ENCODE results near the gene CADM3. TPM values are rescaled to one million over a fixed set of nuclear protein-coding genes. Genes with fewer than 3 reads are reported as not detected.

The CADM3 gene
- total RNA-seq, 1 experiment from 2014 or later: 0.28 TPM

DNA sequence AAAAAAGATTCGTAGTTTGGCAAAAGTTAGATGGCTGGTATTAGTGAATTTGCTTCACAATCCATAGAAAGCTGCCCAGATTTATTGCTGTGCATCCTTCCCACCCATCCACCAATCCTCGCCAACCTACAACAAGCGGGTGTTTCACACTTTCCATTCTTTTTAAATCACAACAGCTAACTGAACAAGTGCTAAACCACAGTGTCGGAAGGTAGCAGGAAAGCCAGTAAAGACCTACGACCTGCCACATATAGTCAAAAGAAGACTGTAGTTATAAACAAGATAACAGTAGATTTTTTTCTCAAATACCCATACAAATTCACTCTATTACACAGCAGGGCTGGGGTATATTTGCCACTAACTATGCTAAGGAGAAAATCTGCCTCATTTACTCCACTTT is 47.8 kb upstream of the CADM3 start:
- Histone ChIP-seq H3K4me3 (ENCODE audit: low read depth in 2 of 2, low read length in 2 of 2) (no peak overlapping the region), H3K27me3 (ENCODE audit: control insufficient read depth, insufficient read depth, low read length) (peaks cover 2% of the 10 kb centered on the region; the same call in 1 of the 2 replicates), H3K9me3 (ENCODE audit: control insufficient read depth, insufficient read depth, low read depth, low read length) (no peaks in the 10 kb centered on the region), H3K27ac (ENCODE audit: low read length) (no peak overlapping the region), H3K4me1 (ENCODE audit: control insufficient read depth, insufficient read depth, low read length) (no peaks in the 10 kb centered on the region), H3K36me3 (ENCODE audit: control insufficient read depth, insufficient read depth, low read length) (no peaks in the 10 kb centered on the region)
- no peak for TF ChIP-seq SIN3A (IDR thresholded peaks at IDR 0.05; ENCODE audit: borderline replicate concordance, insufficient read depth, low read depth, low read length)
- no peak for TF ChIP-seq POLR2AphosphoS5 (IDR thresholded peaks at IDR 0.05; ENCODE audit: low read depth, low read length)
- TF ChIP-seq, protein P1, sequence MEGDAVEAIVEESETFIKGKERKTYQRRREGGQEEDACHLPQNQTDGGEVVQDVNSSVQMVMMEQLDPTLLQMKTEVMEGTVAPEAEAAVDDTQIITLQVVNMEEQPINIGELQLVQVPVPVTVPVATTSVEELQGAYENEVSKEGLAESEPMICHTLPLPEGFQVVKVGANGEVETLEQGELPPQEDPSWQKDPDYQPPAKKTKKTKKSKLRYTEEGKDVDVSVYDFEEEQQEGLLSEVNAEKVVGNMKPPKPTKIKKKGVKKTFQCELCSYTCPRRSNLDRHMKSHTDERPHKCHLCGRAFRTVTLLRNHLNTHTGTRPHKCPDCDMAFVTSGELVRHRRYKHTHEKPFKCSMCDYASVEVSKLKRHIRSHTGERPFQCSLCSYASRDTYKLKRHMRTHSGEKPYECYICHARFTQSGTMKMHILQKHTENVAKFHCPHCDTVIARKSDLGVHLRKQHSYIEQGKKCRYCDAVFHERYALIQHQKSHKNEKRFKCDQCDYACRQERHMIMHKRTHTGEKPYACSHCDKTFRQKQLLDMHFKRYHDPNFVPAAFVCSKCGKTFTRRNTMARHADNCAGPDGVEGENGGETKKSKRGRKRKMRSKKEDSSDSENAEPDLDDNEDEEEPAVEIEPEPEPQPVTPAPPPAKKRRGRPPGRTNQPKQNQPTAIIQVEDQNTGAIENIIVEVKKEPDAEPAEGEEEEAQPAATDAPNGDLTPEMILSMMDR (IDR thresholded peaks at IDR 0.05): no peak
- no peak for TF ChIP-seq TCF7L2 (IDR thresholded peaks at IDR 0.05; ENCODE audit: low read depth, low read length)
- no peak for DNase-seq (ENCODE audit: low read depth, low spot score)
- no peak for ATAC-seq
- BruUV-seq (replicated peaks): no TSS peak
- POLR2A ChIA-PET: no interaction called here
- CTCF ChIA-PET: no interaction called here
- in situ Hi-C loops (cut with HindIII; ENCODE audit: low pct_unique_long_range_greater_than_20kb, low sequenced_read_pairs): no loop called here
- intact Hi-C loops (cut with micrococcal nuclease; ENCODE audit: unreplicated experiment): no loop called here

- in situ Hi-C loops (cut with HindIII; ENCODE audit: low pct_unique_long_range_greater_than_20kb, low sequenced_read_pairs) (no loop called here), intact Hi-C loops (cut with micrococcal nuclease; ENCODE audit: unreplicated experiment) (loop anchor here (2.0 kb wide), 1 partner anchor 78 kb away; no protein-coding TSS in a partner anchor)
- ATAC-seq: peak; percentile 82
- H3K4me1 ChIP-seq (ENCODE audit: control insufficient read depth, insufficient read depth, low read length): no peaks in the 10 kb centered on the region
- TF ChIP-seq, protein P2, sequence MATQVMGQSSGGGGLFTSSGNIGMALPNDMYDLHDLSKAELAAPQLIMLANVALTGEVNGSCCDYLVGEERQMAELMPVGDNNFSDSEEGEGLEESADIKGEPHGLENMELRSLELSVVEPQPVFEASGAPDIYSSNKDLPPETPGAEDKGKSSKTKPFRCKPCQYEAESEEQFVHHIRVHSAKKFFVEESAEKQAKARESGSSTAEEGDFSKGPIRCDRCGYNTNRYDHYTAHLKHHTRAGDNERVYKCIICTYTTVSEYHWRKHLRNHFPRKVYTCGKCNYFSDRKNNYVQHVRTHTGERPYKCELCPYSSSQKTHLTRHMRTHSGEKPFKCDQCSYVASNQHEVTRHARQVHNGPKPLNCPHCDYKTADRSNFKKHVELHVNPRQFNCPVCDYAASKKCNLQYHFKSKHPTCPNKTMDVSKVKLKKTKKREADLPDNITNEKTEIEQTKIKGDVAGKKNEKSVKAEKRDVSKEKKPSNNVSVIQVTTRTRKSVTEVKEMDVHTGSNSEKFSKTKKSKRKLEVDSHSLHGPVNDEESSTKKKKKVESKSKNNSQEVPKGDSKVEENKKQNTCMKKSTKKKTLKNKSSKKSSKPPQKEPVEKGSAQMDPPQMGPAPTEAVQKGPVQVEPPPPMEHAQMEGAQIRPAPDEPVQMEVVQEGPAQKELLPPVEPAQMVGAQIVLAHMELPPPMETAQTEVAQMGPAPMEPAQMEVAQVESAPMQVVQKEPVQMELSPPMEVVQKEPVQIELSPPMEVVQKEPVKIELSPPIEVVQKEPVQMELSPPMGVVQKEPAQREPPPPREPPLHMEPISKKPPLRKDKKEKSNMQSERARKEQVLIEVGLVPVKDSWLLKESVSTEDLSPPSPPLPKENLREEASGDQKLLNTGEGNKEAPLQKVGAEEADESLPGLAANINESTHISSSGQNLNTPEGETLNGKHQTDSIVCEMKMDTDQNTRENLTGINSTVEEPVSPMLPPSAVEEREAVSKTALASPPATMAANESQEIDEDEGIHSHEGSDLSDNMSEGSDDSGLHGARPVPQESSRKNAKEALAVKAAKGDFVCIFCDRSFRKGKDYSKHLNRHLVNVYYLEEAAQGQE (IDR thresholded peaks at IDR 0.05; ENCODE audit: insufficient read depth in 1 of 2, low read depth in 2 of 2, low read length in 1 of 2): no peak
- TF ChIP-seq, protein P1 (IDR thresholded peaks at IDR 0.05): peak; percentile 91
- no peak overlapping the region for H3K4me3 ChIP-seq (ENCODE audit: low read depth in 2 of 2, low read length in 2 of 2)
- ChIA-PET CTCF (interaction anchor here (0.7 to 1.3 kb wide), 5 partner anchors 42 to 83 kb away, joined by 3 to 12 read pairs (median 9); no protein-coding TSS in a partner anchor), POLR2A (interaction anchor here (0.6 to 0.7 kb wide), 2 partner anchors 81 to 792 kb away, joined by 3 to 9 read pairs; no protein-coding TSS in a partner anchor)
- H3K27me3 ChIP-seq (ENCODE audit: control insufficient read depth, insufficient read depth, low read length): peaks cover 10% of the 10 kb centered on the region; the same call in 1 of the 2 replicates
- no peak overlapping the region for H3K27ac ChIP-seq (ENCODE audit: low read length)
- DNase-seq (ENCODE audit: low read depth, low spot score): peak; percentile 36
- BruUV-seq (replicated peaks): no TSS peak
- H3K36me3 ChIP-seq (ENCODE audit: control insufficient read depth, insufficient read depth, low read length): no peaks in the 10 kb centered on the region
- no peaks in the 10 kb centered on the region for H3K9me3 ChIP-seq (ENCODE audit: control insufficient read depth, insufficient read depth, low read depth, low read length)
Observed at GRCh38 chr1:159132271-159132881, 39.0 kb upstream of the CADM3 start.
